ENCODE data around the gene C17orf107. TPM values are rescaled to one million over a fixed set of nuclear protein-coding genes. Genes with fewer than 3 reads are reported as not detected.
A peak's percentile ranks its signal among the peaks of the same experiment; 100 is the strongest.

The C17orf107 gene
- total RNA-seq, 1 donor from 2014 or later = 2.2 TPM

GRCh38 chr17:4898351-4898750 lies 985 bp upstream of the C17orf107 start:
- no peak overlapping the region for H3K27ac ChIP-seq
- ATAC-seq (no peak), DNase-seq (no peak)
- intact Hi-C loops (cut with DNase I) = no loop called here
- H3K9me3 ChIP-seq = no peaks in the 10 kb centered on the region
- H3K4me3 ChIP-seq = no peak overlapping the region
- TF ChIP-seq CTCF (IDR thresholded peaks at IDR 0.05) = no peak
- H3K4me1 ChIP-seq = peaks cover 43% of the 10 kb centered on the region
- peaks cover 42% of the 10 kb centered on the region for H3K36me3 ChIP-seq
- H3K27me3 ChIP-seq (ENCODE audit: low read depth) = peaks cover 10% of the 10 kb centered on the region

GRCh38 chr17:4898927-4899326 lies 409 bp upstream of the C17orf107 start:
- DNase-seq (no peak), ATAC-seq (peak in 1 of 2 donors; percentile 6)
- peaks cover 37% of the 10 kb centered on the region for H3K36me3 ChIP-seq
- intact Hi-C loops (cut with DNase I) = no loop called here
- H3K27ac ChIP-seq = peak overlapping the region; percentile 49
- H3K27me3 ChIP-seq (ENCODE audit: low read depth) = peaks cover 10% of the 10 kb centered on the region
- H3K4me1 ChIP-seq = peaks cover 45% of the 10 kb centered on the region
- TF ChIP-seq CTCF (IDR thresholded peaks at IDR 0.05) = no peak
- H3K4me3 ChIP-seq = peak overlapping the region; percentile 67
- H3K9me3 ChIP-seq = no peaks in the 10 kb centered on the region

GRCh38 chr17:4900231-4901107 lies 1.1 kb downstream of the C17orf107 start:
- peak; percentile 2 to 40 for ATAC-seq
- Histone ChIP-seq H3K27me3 (ENCODE audit: low read depth) (peaks cover 10% of the 10 kb centered on the region), H3K4me3 (peak overlapping the region; percentile 67), H3K9me3 (no peaks in the 10 kb centered on the region), H3K27ac (peak overlapping the region; percentile 60), H3K4me1 (peaks cover 45% of the 10 kb centered on the region), H3K36me3 (peaks cover 21% of the 10 kb centered on the region)
- no peak for TF ChIP-seq CTCF (IDR thresholded peaks at IDR 0.05)
- DNase-seq = peak; percentile 71
- intact Hi-C loops (cut with DNase I) = no loop called here

- Histone ChIP-seq H3K27me3 (ENCODE audit: low read depth) (peaks cover 10% of the 10 kb centered on the region), H3K27ac (peak overlapping the region; percentile 60), H3K4me1 (peaks cover 45% of the 10 kb centered on the region), H3K4me3 (peak overlapping the region; percentile 67), H3K36me3 (peaks cover 14% of the 10 kb centered on the region), H3K9me3 (no peaks in the 10 kb centered on the region)
- intact Hi-C loops (cut with DNase I) = no loop called here
- ATAC-seq (no peak), DNase-seq (no peak)
- TF ChIP-seq CTCF (IDR thresholded peaks at IDR 0.05) = no peak
Observed at GRCh38 chr17:4901108-4901647, 1.8 kb downstream of the C17orf107 start.

GRCh38 chr17:4901648-4902344 lies 2.5 kb downstream of the C17orf107 start:
- Histone ChIP-seq H3K36me3 (peaks cover 8% of the 10 kb centered on the region), H3K4me3 (peak overlapping the region; percentile 67), H3K27me3 (ENCODE audit: low read depth) (peaks cover 10% of the 10 kb centered on the region), H3K4me1 (peaks cover 45% of the 10 kb centered on the region), H3K27ac (peak overlapping the region; percentile 60), H3K9me3 (no peaks in the 10 kb centered on the region)
- ATAC-seq (peak; percentile 14 to 55), DNase-seq (peak; percentile 87)
- intact Hi-C loops (cut with DNase I) = no loop called here
- TF ChIP-seq CTCF (IDR thresholded peaks at IDR 0.05) = no peak

All from lower lobe of right lung (tissue), 2 donors.